ENCODE data around the gene ADGRF5.

GRCh38 chr6:46819561-46819960 lies 102.2 kb downstream of the ADGRF5 start:
- no peak for TF ChIP-seq POLR2AphosphoS5 (IDR thresholded peaks at IDR 0.05; ENCODE audit: low read depth, low read length)
- TF ChIP-seq POLR2A (IDR thresholded peaks at IDR 0.05; ENCODE audit: low read depth, low read length): no peak
- no peak for TF ChIP-seq TAF1 (IDR thresholded peaks at IDR 0.05; ENCODE audit: low read depth, low read length)
- no peak for TF ChIP-seq POU2F2 (IDR thresholded peaks at IDR 0.05; ENCODE audit: low read depth, low read length)
